HEK293T (cell line): ENCODE data around the gene MED29.

Source experiments
- BHLHE40 ChIP-seq: fragments of 450-650 bp; IDR thresholded peaks from 2 replicates; pipeline ENCODE4 v1.6.1; 2016; ENCODE audit warnings: mild to moderate bottlenecking, moderate library complexity, borderline replicate concordance
- ELF4 ChIP-seq: fragments of 450-650 bp; IDR thresholded peaks from 2 replicates; pipeline ENCODE4 v1.6.1; 2017; ENCODE audit warnings: antibody characterized with exemption
- FOXA1 ChIP-seq: fragments of 450-650 bp; IDR thresholded peaks from 2 replicates; pipeline ENCODE4 v1.6.1; 2016; ENCODE audit warnings: mild to moderate bottlenecking
- FOXK2 ChIP-seq: fragments of 450-650 bp; IDR thresholded peaks from 2 replicates; pipeline ENCODE4 v1.6.1; 2016; ENCODE audit warnings: mild to moderate bottlenecking
- FOXM1 ChIP-seq: fragments of 450-650 bp; IDR thresholded peaks from 2 replicates; pipeline ENCODE4 v1.6.1; 2017; ENCODE audit warnings: mild to moderate bottlenecking, borderline replicate concordance
- HDGF ChIP-seq: fragments of 450-650 bp; IDR thresholded peaks from 2 replicates; pipeline ENCODE4 v1.6.1; 2017; ENCODE audit warnings: antibody characterized with exemption, borderline replicate concordance
- NFRKB ChIP-seq: fragments of 450-650 bp; IDR thresholded peaks from 2 replicates; pipeline ENCODE4 v1.6.1; 2016; ENCODE audit warnings: mild to moderate bottlenecking, moderate library complexity
- SP1 ChIP-seq: fragments of 450-650 bp; IDR thresholded peaks from 2 replicates; pipeline ENCODE4 v1.6.1; 2017
- ZNF384 ChIP-seq: fragments of 450-650 bp; IDR thresholded peaks from 2 replicates; pipeline ENCODE4 v1.6.1; 2016

DNA sequence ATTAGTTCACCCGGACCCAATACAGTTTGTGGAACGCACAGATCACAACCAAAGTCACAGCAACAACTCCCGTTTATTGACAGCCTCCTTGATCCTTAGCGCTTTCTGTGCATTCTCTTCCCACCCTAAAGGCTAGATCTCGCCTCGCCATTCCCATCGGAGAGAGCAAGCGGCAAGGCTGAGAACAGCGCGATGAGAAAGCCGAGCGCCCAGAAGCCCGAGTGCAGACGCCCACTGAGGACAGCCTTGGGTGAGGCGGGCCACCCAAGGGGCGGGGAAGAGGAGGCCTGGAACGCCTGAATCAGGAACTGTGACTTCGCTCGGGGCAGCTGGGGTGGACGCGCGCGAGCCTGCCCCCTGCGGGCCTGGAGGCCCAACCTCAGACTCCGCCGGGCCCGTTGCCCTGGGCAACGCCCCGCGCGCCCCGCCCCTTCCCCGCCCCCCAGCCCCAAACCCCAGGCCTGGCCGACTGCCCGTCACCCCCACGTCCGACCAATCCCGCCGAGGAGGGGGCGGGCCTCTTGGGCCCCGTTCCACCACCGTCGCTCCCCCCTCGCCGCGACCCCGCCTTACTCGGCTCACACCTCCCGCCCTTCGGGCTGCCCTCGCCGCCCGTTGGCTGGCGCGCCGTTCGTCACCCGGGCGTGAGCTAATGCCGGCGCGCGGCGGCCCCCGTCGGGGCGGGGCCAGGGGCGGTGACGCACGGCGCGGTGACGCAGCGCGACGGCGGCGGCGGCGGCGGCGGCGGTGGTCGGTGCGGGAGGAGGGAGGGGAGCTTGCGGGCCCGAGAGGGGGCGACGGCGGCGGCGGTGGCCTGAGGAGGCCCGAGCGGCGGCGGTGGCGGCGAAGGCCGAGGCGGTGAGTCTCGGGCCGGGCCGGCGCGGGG, 49.2 kb upstream of the MED29 start, which contains the start of gene SAMD4B:
- TF ChIP-seq HDGF (no peak), ELF4 (peak; percentile 66; the same call in 1 of the 2 replicates), FOXK2 (no peak), NFRKB (no peak), FOXA1 (no peak), ZNF384 (no peak), FOXM1 (0 out of 2 replicates have a peak, but pooled peaks have one; percentile 36), SP1 (no peak), BHLHE40 (no peak)
